Esophagus squamous epithelium (tissue), 5 donors: ENCODE measurements around the gene NRXN3. TPM values are rescaled to one million over a fixed set of nuclear protein-coding genes. Genes with fewer than 3 reads are reported as not detected.

Experiments
- DNase-seq: peaks from one replicate; lab custom pipeline; 2025; lab: John Stamatoyannopoulos, UW
- H3K27ac ChIP-seq, 4 donors: fragments of 200-600 bp; sonication (generic); one replicate each; pipeline ENCODE4 v1.5.1; 2016 to 2019; ENCODE audit warnings: mild to moderate bottlenecking in 1 of 4
- H3K27me3 ChIP-seq, 4 donors: fragments of 200-600 bp; sonication (generic); 1 replicate in 3 of 4; 2 replicates in 1 of 4; pipeline versions ENCODE4 v1.5.1 to v1.6.0; 2017 to 2021; ENCODE audit warnings: antibody characterized with exemption in 1 of 4
- H3K36me3 ChIP-seq, 3 donors: fragments of 200-600 bp; sonication (generic); one replicate each; pipeline ENCODE4 v1.5.1; 2016 to 2019
- H3K4me1 ChIP-seq, 3 donors: fragments of 200-600 bp; sonication (generic); one replicate each; pipeline ENCODE4 v1.5.1; 2017 to 2019
- H3K4me3 ChIP-seq, 4 donors: fragments of 200-600 bp; sonication (generic); 1 replicate in 3 of 4; 2 replicates in 1 of 4; pipeline ENCODE4 v1.5.1; 2016 to 2019; ENCODE audit warnings: mild to moderate bottlenecking in 2 of 4, moderate library complexity in 1 of 4
- H3K9me3 ChIP-seq, 3 donors: fragments of 200-600 bp; sonication (generic); one replicate each; pipeline ENCODE4 v1.5.1; 2016 to 2019
- CTCF ChIP-seq, 6 experiments: fragments of 450-650 bp in 4 of 6; fragments of 200-600 bp in 2 of 6; sonication (generic) in 2 of 6; IDR thresholded peaks; one replicate each; pipeline ENCODE4 v1.5.1; 2016 to 2019; ENCODE audit warnings: antibody characterized with exemption in 6 of 6, mild to moderate bottlenecking in 4 of 6, moderate library complexity in 4 of 6
- POLR2A ChIP-seq, 4 donors: fragments of 450-650 bp; IDR thresholded peaks; one replicate each; pipeline ENCODE4 v1.6.1; 2017; ENCODE audit warnings: antibody characterized with exemption in 4 of 4, mild to moderate bottlenecking in 4 of 4, moderate library complexity in 3 of 4
- WGBS, 2 donors: methylation state at CpG; one replicate each; pipeline ENCODE4 v1.1.5; 2018; 5-methylcytosine and 5-hydroxymethylcytosine counted together
- intact Hi-C: fragments of 100-400 bp; cut with DNase I; formaldehyde crosslinking; loops from one replicate; pipeline ENCODE4 v1.15.0; 2022
- total RNA-seq, 4 donors: library from RNA; depleted of rRNA; stranded (reverse); fragments of >200 nt; gene quantifications; one replicate each; pipeline ENCODE4 v1.1.0, GENCODE V29; 2016
- donor health status: DM: yes; HTN: yes; CAD: no.

The NRXN3 gene
- total RNA-seq, 4 donors from 2014 or later = 0.30 to 15.8 (median 1.5) TPM

DNA sequence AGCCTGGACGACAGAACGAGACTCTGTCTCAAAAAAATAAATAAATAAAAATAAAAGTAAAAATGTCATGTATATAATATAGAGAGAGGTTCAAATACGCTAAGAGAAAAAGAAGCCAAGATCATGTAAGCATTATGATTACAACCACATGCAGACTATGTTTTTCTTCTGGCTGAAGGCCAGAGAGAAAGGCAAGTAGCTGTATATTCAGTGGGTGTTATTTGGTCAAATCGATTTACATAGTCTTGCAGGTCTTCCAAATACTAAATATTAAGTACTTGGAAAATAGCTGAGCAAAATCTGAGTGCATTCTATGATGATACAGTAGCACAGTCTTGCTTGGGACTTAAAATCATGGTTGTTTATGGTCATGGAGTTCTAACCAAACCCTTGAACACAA is 1283.1 kb downstream of the NRXN3 start:
- intact Hi-C loops = no loop called here
- 63 to 66% methylated on average over 4 of the region's 4 CpGs for WGBS, 2 donors

DNA sequence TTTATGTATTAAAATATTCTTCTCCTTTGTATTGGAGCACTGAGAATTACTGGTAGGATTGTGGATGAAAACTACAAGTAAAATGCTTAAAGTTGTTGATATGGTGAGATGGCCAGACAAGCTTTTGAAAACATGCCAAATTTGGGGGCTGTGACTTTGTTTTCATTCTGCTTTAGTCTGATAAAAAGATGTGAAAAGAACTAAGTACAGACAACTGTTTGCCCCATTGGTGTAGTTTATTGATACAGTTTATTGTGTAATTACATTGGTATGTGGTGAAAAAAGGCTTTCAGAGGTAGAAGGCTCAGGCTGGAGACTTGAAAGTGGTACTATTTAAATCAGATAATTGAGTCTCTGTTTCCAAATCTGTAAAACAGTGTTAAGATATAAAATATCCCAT is 1294.3 kb downstream of the NRXN3 start:
- intact Hi-C loops = no loop called here
- no peaks in the 10 kb centered on the region for H3K9me3 ChIP-seq
- H3K36me3 ChIP-seq = no peaks in the 10 kb centered on the region
- H3K4me1 ChIP-seq = no peaks in the 10 kb centered on the region
- no peak for DNase-seq
- no peak overlapping the region for H3K4me3 ChIP-seq
- H3K27ac ChIP-seq = no peak overlapping the region
- H3K27me3 ChIP-seq = no peaks in the 10 kb centered on the region
- TF ChIP-seq CTCF (IDR thresholded peaks at IDR 0.05) (no peak), POLR2A (IDR thresholded peaks at IDR 0.05) (no peak)

More for the DNA sequence above, 1283.1 kb downstream of the NRXN3 start:
- Histone ChIP-seq H3K4me3 (no peak overlapping the region), H3K27ac (no peak overlapping the region), H3K36me3 (no peaks in the 10 kb centered on the region), H3K4me1 (no peaks in the 10 kb centered on the region), H3K27me3 (no peaks in the 10 kb centered on the region), H3K9me3 (no peaks in the 10 kb centered on the region)
- TF ChIP-seq POLR2A (IDR thresholded peaks at IDR 0.05) (no peak), CTCF (IDR thresholded peaks at IDR 0.05) (no peak)
- no peak for DNase-seq

DNA sequence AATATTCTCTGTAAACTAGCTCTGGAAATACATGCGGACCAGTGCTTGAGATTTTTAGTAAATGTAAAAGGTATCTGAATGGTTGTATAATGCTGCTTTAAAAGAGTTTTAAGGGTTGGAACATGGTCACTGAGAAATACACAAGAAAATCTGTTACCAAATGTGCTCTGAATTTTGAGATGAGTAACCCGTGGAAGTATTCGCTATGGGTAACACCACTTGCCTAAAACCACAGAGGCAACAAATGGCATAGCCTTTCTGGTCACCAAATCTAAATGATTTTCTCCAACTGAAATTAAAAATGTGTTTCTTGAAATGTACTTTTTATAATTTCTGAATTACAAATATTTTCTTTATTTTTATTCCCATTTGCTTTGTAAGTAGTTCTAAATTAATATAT is 1295.5 kb downstream of the NRXN3 start:
- intact Hi-C loops = no loop called here
- Histone ChIP-seq H3K4me3 (no peak overlapping the region), H3K9me3 (no peaks in the 10 kb centered on the region), H3K4me1 (no peaks in the 10 kb centered on the region), H3K27ac (no peak overlapping the region), H3K27me3 (no peaks in the 10 kb centered on the region), H3K36me3 (no peaks in the 10 kb centered on the region)
- WGBS, 2 donors = 78 to 90% methylated on average over 3 of the region's 3 CpGs
- no peak for DNase-seq
- no peak for TF ChIP-seq CTCF (IDR thresholded peaks at IDR 0.05)
- no peak for TF ChIP-seq POLR2A (IDR thresholded peaks at IDR 0.05)

- Histone ChIP-seq H3K4me3 (no peak overlapping the region), H3K36me3 (no peaks in the 10 kb centered on the region), H3K9me3 (no peaks in the 10 kb centered on the region), H3K27me3 (no peaks in the 10 kb centered on the region), H3K4me1 (no peaks in the 10 kb centered on the region), H3K27ac (no peak overlapping the region)
- WGBS, 2 donors = 81 to 86% methylated on average over 12 to 13 of the region's 13 CpGs
- no peak for TF ChIP-seq POLR2A (IDR thresholded peaks at IDR 0.05)
- TF ChIP-seq CTCF (IDR thresholded peaks at IDR 0.05) = no peak
- intact Hi-C loops = no loop called here
- DNase-seq = no peak
These were observed 1296.9 kb downstream of the NRXN3 start for GRCh38 chr14:79466938-79467527.

GRCh38 chr14:79467835-79468234 is 1297.7 kb downstream of the NRXN3 start:
- H3K4me3 ChIP-seq = no peak overlapping the region
- H3K27ac ChIP-seq = no peak overlapping the region
- no peaks in the 10 kb centered on the region for H3K9me3 ChIP-seq
- no peaks in the 10 kb centered on the region for H3K4me1 ChIP-seq
- no peaks in the 10 kb centered on the region for H3K27me3 ChIP-seq
- DNase-seq = no peak
- WGBS, 2 donors = 60 to 61% methylated on average over 2 of the region's 2 CpGs
- TF ChIP-seq POLR2A (IDR thresholded peaks at IDR 0.05) (no peak), CTCF (IDR thresholded peaks at IDR 0.05) (no peak)
- intact Hi-C loops = no loop called here
- H3K36me3 ChIP-seq = no peaks in the 10 kb centered on the region
